Fibroblast of lung (primary cell): ENCODE measurements around the gene GDF15.
"Not testable (repeated sequence)": the region's sequence is repeated elsewhere in the genome, so short reads cannot be mapped to it uniquely, and the experiment has no call there.

Source experiments
- CTCF ChIP-seq, 2 donors: IDR thresholded peaks in 1 of 2; conservative IDR thresholded peaks in 1 of 2; 1 replicate in 1 of 2; 2 replicates in 1 of 2; pipeline ENCODE4 v1.5.1; 2011 to 2012; ENCODE audit warnings: low read length in 2 of 2, control low read depth in 1 of 2, inconsistent platforms in 1 of 2, low read depth in 1 of 2, mild to moderate bottlenecking in 1 of 2
- EZH2 ChIP-seq: IDR thresholded peaks from 2 replicates; pipeline ENCODE4 v1.5.1; 2012; ENCODE audit warnings: low read length, control low read depth, mild to moderate bottlenecking; ENCODE audit errors: missing control alignments

- TF ChIP-seq CTCF (conservative IDR thresholded peaks at IDR 0.05 in 1 of 2, IDR thresholded peaks at IDR 0.05 in 1 of 2; ENCODE audit: low read depth in 1 of 2, low read length in 2 of 2); EZH2: not testable (repeated sequence)
Observed at GRCh38 chr19:18354743-18355142, 31.2 kb upstream of the GDF15 start.
